SH-SY5Y (cell line): ENCODE results near the gene ARPC5L.

Experiments used
- GATA2 ChIP-seq: IDR thresholded peaks from 2 replicates; pipeline ENCODE4 v1.6.1; 2011; ENCODE audit warnings: mild to moderate bottlenecking, low read depth, low read length
- GATA3 ChIP-seq: IDR thresholded peaks from 2 replicates; pipeline ENCODE4 v1.6.1; 2011; ENCODE audit warnings: low read depth, mild to moderate bottlenecking, low read length, moderate library complexity

GRCh38 chr9:124913378-124913777 lies 51.4 kb downstream of the ARPC5L start:
- TF ChIP-seq GATA2 (no peak), GATA3 (no peak)
